ENCODE data around the gene SIPA1L3. TPM values are rescaled to one million over a fixed set of nuclear protein-coding genes. Genes with fewer than 3 reads are reported as not detected.
"Not testable (repeated sequence)": the region's sequence is repeated elsewhere in the genome, so short reads cannot be mapped to it uniquely, and the experiment has no call there.

The SIPA1L3 gene
- 12.3 and 28.9 TPM in 2 replicates for total RNA-seq (ENCODE audit: low replicate concordance)

- DNase-seq (ENCODE audit: low read depth) = peak; percentile 93
- no peak for TF ChIP-seq CTCF (IDR thresholded peaks at IDR 0.05; ENCODE audit: insufficient read depth, low read length)
- peak within 1 kb of the TSS; percentile 86 for H3K4me3 ChIP-seq (ENCODE audit: low read depth, low read length)
Measured at GRCh38 chr19:37906869-37907734, at the start of gene SIPA1L3. TSS of gene SIPA1L3 (plus strand) at chr19:37907208. CDS start at chr19:38081566, 174,358 bp downstream.

DNA sequence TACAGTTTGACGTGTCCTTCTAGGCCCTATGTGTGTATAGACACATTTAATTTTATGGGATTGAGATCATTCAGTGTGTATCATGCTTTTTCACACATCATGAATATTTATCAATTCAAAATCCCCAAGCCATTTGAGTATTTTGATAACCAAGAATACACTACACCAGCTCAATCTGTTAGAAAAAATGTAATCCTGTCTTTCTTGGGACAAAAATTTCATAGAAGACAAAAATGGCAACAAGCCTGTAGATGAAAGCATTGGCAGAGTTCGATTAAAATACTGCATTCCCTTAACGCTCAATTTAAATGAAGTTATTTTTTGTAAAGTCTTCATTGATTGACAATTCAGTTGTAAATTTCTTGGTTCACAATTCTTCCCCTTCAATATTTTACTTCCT, 42.5 kb upstream of the SIPA1L3 start:
- no peak overlapping the region for H3K4me3 ChIP-seq (ENCODE audit: low read depth, low read length)
- DNase-seq (ENCODE audit: low read depth) = no peak
- no peak for TF ChIP-seq CTCF (IDR thresholded peaks at IDR 0.05; ENCODE audit: insufficient read depth, low read length)

- DNase-seq (ENCODE audit: low read depth) = not testable (repeated sequence)
Measured at GRCh38 chr19:37865930-37866329, 41.1 kb upstream of the SIPA1L3 start.

GRCh38 chr19:37867831-37868230, 39.2 kb upstream of the SIPA1L3 start:
- no peak overlapping the region for H3K4me3 ChIP-seq (ENCODE audit: low read depth, low read length)
- no peak for TF ChIP-seq CTCF (IDR thresholded peaks at IDR 0.05; ENCODE audit: insufficient read depth, low read length)
- peak; percentile 5 for DNase-seq (ENCODE audit: low read depth)

More at GRCh38 chr19:37865930-37866329, 41.1 kb upstream of the SIPA1L3 start:
- not testable (repeated sequence) for H3K4me3 ChIP-seq (ENCODE audit: low read depth, low read length)

GRCh38 chr19:37869766-37870340, 37.2 kb upstream of the SIPA1L3 start:
- H3K4me3 ChIP-seq (ENCODE audit: low read depth, low read length) = no peak overlapping the region
- no peak for DNase-seq (ENCODE audit: low read depth)
- TF ChIP-seq CTCF (IDR thresholded peaks at IDR 0.05; ENCODE audit: insufficient read depth, low read length) = no peak

DNA sequence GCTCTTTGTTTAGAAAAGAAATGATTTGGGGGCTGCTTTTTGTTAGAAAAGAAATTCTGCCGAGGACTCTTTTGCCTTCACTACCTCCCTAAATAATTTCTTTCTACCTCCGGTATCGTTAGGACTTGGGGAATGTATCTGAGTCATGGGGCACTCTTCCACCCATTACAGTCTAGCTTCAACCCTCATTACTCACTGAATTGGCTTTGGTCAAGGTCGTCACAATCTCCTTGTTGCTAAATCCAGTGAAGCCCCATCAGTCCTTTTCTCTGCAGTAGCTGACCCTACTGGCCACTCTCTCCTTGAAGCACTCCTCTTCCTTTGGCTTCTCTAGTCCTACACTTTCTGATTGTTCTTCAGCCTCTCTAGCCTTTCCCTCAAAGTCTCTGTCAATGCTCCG, 34.6 kb upstream of the SIPA1L3 start:
- no peak overlapping the region for H3K4me3 ChIP-seq (ENCODE audit: low read depth, low read length)
- no peak for DNase-seq (ENCODE audit: low read depth)

More for the DNA sequence above, 34.6 kb upstream of the SIPA1L3 start:
- no peak for TF ChIP-seq CTCF (IDR thresholded peaks at IDR 0.05; ENCODE audit: insufficient read depth, low read length)

All from fibroblast of the aortic adventitia (primary cell).